MM.1S (cell line): ENCODE data around the gene ZNF346.

Source experiments
- DNase-seq: peaks from one replicate; pipeline ENCODE4 v3.0.0-alpha.2; 2015
- H2AFZ ChIP-seq: fragments of 300-600 bp; sonication (generic); 2 replicates; pipeline ENCODE4 v1.6.0; 2016; ENCODE audit warnings: antibody characterized with exemption, low read length
- H3F3A ChIP-seq: fragments of 300-600 bp; sonication (generic); 2 replicates; pipeline ENCODE4 v1.6.1; 2016; ENCODE audit warnings: mild to moderate bottlenecking, antibody characterized with exemption, low read length, moderate library complexity, mixed read lengths; ENCODE audit not compliant: insufficient read depth
- H3K27ac ChIP-seq: fragments of 300-600 bp; sonication (generic); 2 replicates; pipeline ENCODE4 v1.5.1; 2016; ENCODE audit warnings: mild to moderate bottlenecking, low read length
- H3K27me3 ChIP-seq: fragments of 300-600 bp; sonication (generic); replicated peaks from 2 replicates; pipeline ENCODE4 v1.6.0; 2016; ENCODE audit warnings: low read length; ENCODE audit not compliant: insufficient read depth
- H3K36me3 ChIP-seq: fragments of 300-600 bp; sonication (generic); replicated peaks from 2 replicates; pipeline ENCODE4 v1.6.1; 2016; ENCODE audit warnings: mild to moderate bottlenecking, low read length, mixed read lengths; ENCODE audit not compliant: insufficient read depth
- H3K4me1 ChIP-seq: fragments of 300-600 bp; sonication (generic); 2 replicates; pipeline ENCODE4 v1.6.1; 2016; ENCODE audit warnings: low read length, mixed read lengths
- H3K4me2 ChIP-seq: fragments of 300-600 bp; sonication (generic); 2 replicates; pipeline ENCODE4 v1.6.0; 2016; ENCODE audit warnings: low read depth, low read length
- H3K4me3 ChIP-seq: fragments of 300-600 bp; sonication (generic); 2 replicates; pipeline ENCODE4 v1.5.1; 2016; ENCODE audit warnings: low read length, mixed read lengths
- H3K79me2 ChIP-seq: fragments of 300-600 bp; sonication (generic); 2 replicates; pipeline ENCODE4 v1.6.1; 2016; ENCODE audit warnings: mixed run types, low read length, mixed read lengths
- H3K9ac ChIP-seq: fragments of 300-600 bp; sonication (generic); 2 replicates; pipeline ENCODE4 v1.6.1; 2016; ENCODE audit warnings: low read length, mixed read lengths
- H3K9me2 ChIP-seq: fragments of 300-600 bp; sonication (generic); replicated peaks from 2 replicates; pipeline ENCODE4 v1.6.1; 2016; ENCODE audit warnings: mild to moderate bottlenecking, low read length, mixed read lengths; ENCODE audit not compliant: insufficient read depth
- H3K9me3 ChIP-seq: fragments of 300-600 bp; sonication (generic); replicated peaks from 2 replicates; pipeline ENCODE4 v1.6.1; 2016; ENCODE audit warnings: mild to moderate bottlenecking, low read length, mixed read lengths; ENCODE audit not compliant: insufficient read depth
- H4K20me1 ChIP-seq: fragments of 300-600 bp; sonication (generic); 2 replicates; pipeline ENCODE4 v1.6.1; 2016; ENCODE audit warnings: mild to moderate bottlenecking, low read length, moderate library complexity, mixed read lengths; ENCODE audit not compliant: insufficient read depth
- EZH2 ChIP-seq: fragments of 300-600 bp; sonication (generic); optimal IDR thresholded peaks from 2 replicates; pipeline ENCODE3; 2017; ENCODE audit warnings: low read depth, mild to moderate bottlenecking, antibody characterized with exemption, low read length, mixed read lengths
- EZH2phosphoT487 ChIP-seq: fragments of 300-600 bp; sonication (generic); IDR thresholded peaks from 2 replicates; pipeline ENCODE4 v1.6.1; 2018; ENCODE audit warnings: antibody characterized with exemption, low read length
- TF ChIP-seq, protein P1 (sequence below): fragments of 300-600 bp; sonication (generic); IDR thresholded peaks from 2 replicates; pipeline ENCODE4 v1.5.1; 2016; ENCODE audit warnings: antibody characterized with exemption, low read length, mixed read lengths

The ZNF346 gene

DNA sequence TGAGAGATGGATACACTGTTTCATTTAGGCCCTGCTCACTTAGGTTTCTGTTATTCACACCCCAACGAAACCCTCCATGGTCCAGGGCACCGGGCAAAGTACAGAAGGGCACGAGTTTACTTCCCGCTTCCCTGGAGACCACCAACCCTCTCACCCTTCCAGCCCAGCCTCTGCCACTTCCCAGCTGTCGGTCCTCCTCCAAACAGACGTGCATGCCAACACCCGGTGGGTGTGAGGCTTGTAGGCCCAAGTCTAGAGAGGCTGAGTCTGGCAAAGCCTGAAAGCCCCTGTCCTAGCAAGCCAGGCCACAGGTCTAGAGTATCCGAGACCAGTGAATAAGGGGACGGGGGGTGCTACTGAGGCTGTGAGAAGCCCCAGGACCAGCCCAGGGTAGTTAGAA lies 57.1 kb downstream of the ZNF346 start:
- H3K36me3 ChIP-seq = no peaks in the 10 kb centered on the region
- no peaks in the 10 kb centered on the region for H3F3A ChIP-seq
- H3K9me3 ChIP-seq = no peaks in the 10 kb centered on the region
- no peak overlapping the region for H3K4me3 ChIP-seq
- no peaks in the 10 kb centered on the region for H3K79me2 ChIP-seq
- H3K9ac ChIP-seq = no peak overlapping the region
- no peaks in the 10 kb centered on the region for H3K9me2 ChIP-seq
- no peaks in the 10 kb centered on the region for H4K20me1 ChIP-seq
- TF ChIP-seq EZH2phosphoT487 (no peak), EZH2 (no peak)
- TF ChIP-seq, protein P1, sequence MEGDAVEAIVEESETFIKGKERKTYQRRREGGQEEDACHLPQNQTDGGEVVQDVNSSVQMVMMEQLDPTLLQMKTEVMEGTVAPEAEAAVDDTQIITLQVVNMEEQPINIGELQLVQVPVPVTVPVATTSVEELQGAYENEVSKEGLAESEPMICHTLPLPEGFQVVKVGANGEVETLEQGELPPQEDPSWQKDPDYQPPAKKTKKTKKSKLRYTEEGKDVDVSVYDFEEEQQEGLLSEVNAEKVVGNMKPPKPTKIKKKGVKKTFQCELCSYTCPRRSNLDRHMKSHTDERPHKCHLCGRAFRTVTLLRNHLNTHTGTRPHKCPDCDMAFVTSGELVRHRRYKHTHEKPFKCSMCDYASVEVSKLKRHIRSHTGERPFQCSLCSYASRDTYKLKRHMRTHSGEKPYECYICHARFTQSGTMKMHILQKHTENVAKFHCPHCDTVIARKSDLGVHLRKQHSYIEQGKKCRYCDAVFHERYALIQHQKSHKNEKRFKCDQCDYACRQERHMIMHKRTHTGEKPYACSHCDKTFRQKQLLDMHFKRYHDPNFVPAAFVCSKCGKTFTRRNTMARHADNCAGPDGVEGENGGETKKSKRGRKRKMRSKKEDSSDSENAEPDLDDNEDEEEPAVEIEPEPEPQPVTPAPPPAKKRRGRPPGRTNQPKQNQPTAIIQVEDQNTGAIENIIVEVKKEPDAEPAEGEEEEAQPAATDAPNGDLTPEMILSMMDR = no peak
- H2AFZ ChIP-seq = no peak overlapping the region
- H3K27ac ChIP-seq = no peak overlapping the region
- no peak overlapping the region for H3K4me2 ChIP-seq
- no peak for DNase-seq
- H3K27me3 ChIP-seq = 0 out of 2 replicates have a peak, but pooled peaks cover 4% of the 10 kb centered on the region
- no peaks in the 10 kb centered on the region for H3K4me1 ChIP-seq

DNA sequence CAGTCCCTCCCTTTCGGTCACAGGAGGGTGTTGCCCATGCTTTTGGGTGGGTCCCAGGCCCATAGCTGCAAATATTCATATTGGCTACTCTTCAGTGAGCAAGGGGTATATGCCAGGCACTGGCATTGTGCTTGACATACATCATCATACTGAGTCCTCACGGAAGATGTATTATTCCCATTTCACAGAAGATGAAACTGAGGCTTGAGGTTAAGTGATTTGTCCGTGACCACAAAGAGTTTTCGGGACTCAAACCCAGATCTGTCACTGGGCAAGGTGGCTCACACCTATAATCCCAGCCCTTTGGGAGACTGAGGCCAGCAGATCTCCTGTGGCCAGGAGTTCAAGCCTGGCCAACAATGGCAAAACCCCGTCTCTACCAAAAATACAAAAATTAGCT lies 57.8 kb downstream of the ZNF346 start:
- no peaks in the 10 kb centered on the region for H3F3A ChIP-seq
- no peaks in the 10 kb centered on the region for H3K36me3 ChIP-seq
- H3K79me2 ChIP-seq = no peaks in the 10 kb centered on the region
- H3K4me2 ChIP-seq = no peak overlapping the region
- DNase-seq = no peak
- no peak overlapping the region for H3K9ac ChIP-seq
- H3K27ac ChIP-seq = no peak overlapping the region
- no peak overlapping the region for H3K4me3 ChIP-seq
- no peaks in the 10 kb centered on the region for H3K9me3 ChIP-seq
- H2AFZ ChIP-seq = no peak overlapping the region
- no peaks in the 10 kb centered on the region for H3K9me2 ChIP-seq
- TF ChIP-seq EZH2 = no peak
- TF ChIP-seq EZH2phosphoT487 = no peak
- TF ChIP-seq, protein P1 = no peak
- 0 out of 2 replicates have a peak, but pooled peaks cover 4% of the 10 kb centered on the region for H3K27me3 ChIP-seq
- no peaks in the 10 kb centered on the region for H3K4me1 ChIP-seq
- H4K20me1 ChIP-seq = no peaks in the 10 kb centered on the region

- Histone ChIP-seq H3K27me3 (0 out of 2 replicates have a peak, but pooled peaks cover 4% of the 10 kb centered on the region), H2AFZ (no peak overlapping the region), H3K9me2 (no peaks in the 10 kb centered on the region), H3K4me2 (no peak overlapping the region), H3K4me3 (no peak overlapping the region), H3K9me3 (no peaks in the 10 kb centered on the region), H3K27ac (no peak overlapping the region), H3K79me2 (no peaks in the 10 kb centered on the region), H3K36me3 (no peaks in the 10 kb centered on the region), H3K9ac (no peak overlapping the region), H3F3A (peaks cover 8% of the 10 kb centered on the region), H3K4me1 (no peaks in the 10 kb centered on the region), H4K20me1 (no peaks in the 10 kb centered on the region)
- TF ChIP-seq, protein P1 = no peak
- no peak for TF ChIP-seq EZH2
- no peak for TF ChIP-seq EZH2phosphoT487
- DNase-seq = no peak
Observed at GRCh38 chr5:177081859-177082258, 59.4 kb downstream of the ZNF346 start.
